CD14-positive monocyte (primary cell): ENCODE data around the gene TTC23. TPM values are rescaled to one million over a fixed set of nuclear protein-coding genes. Genes with fewer than 3 reads are reported as not detected.

Experiments used
- DNase-seq, 3 donors: peaks; one replicate each; pipeline ENCODE4 v3.0.0-alpha.2; 2011 to 2022
- H2AFZ ChIP-seq: 2 replicates; pipeline ENCODE4 v1.6.0; 2012; ENCODE audit warnings: mild to moderate bottlenecking, low read depth, low read length, inconsistent platforms; ENCODE audit not compliant: insufficient read depth, poor library complexity, severe bottlenecking
- H3K27ac ChIP-seq, 2 donors: 1 replicate in 1 of 2; 2 replicates in 1 of 2; pipeline ENCODE4 v1.5.1; 2012 to 2013; ENCODE audit warnings: low read length in 2 of 2, control low read depth in 1 of 2, inconsistent platforms in 1 of 2, low read depth in 1 of 2, mild to moderate bottlenecking in 1 of 2
- H3K27me3 ChIP-seq, 2 donors: one replicate each; pipeline versions ENCODE4 v1.6.0 to v1.6.1; 2011 to 2013; ENCODE audit warnings: low read length in 2 of 2; ENCODE audit not compliant: control insufficient read depth in 2 of 2, insufficient read depth in 2 of 2
- H3K36me3 ChIP-seq, 2 donors: replicated peaks in 1 of 2; 1 replicate in 1 of 2; 2 replicates in 1 of 2; pipeline versions ENCODE4 v1.5.1 to v1.6.1; 2012 to 2013; ENCODE audit warnings: low read length in 2 of 2, control low read depth in 1 of 2, inconsistent platforms in 1 of 2, mild to moderate bottlenecking in 1 of 2; ENCODE audit not compliant: insufficient read depth in 2 of 2, control insufficient read depth in 1 of 2
- H3K4me1 ChIP-seq, 2 donors: 1 replicate in 1 of 2; 2 replicates in 1 of 2; pipeline versions ENCODE4 v1.5.1 to v1.6.1; 2012 to 2013; ENCODE audit warnings: low read length in 2 of 2, control low read depth in 1 of 2, inconsistent platforms in 1 of 2, mild to moderate bottlenecking in 1 of 2, moderate library complexity in 1 of 2; ENCODE audit not compliant: insufficient read depth in 2 of 2, control insufficient read depth in 1 of 2
- H3K4me2 ChIP-seq: replicated peaks from 2 replicates; pipeline ENCODE3; 2012; ENCODE audit warnings: low read length, moderate library complexity, mild to moderate bottlenecking; ENCODE audit not compliant: poor library complexity, severe bottlenecking; ENCODE audit errors: extremely low read depth
- H3K4me3 ChIP-seq, 3 experiments: fragments of 200-600 bp in 1 of 3; sonication (generic) in 1 of 3; replicated peaks in 1 of 3; 1 replicate in 2 of 3; 2 replicates in 1 of 3; pipeline ENCODE4 v1.5.1; 2011 to 2013; ENCODE audit warnings: low read length in 3 of 3, mild to moderate bottlenecking in 3 of 3, control low read depth in 2 of 3, low read depth in 2 of 3, inconsistent platforms in 1 of 3, moderate library complexity in 1 of 3
- H3K79me2 ChIP-seq: 2 replicates; pipeline ENCODE4 v1.6.0; 2012; ENCODE audit warnings: mild to moderate bottlenecking, control low read depth, inconsistent platforms, low read length, moderate library complexity; ENCODE audit not compliant: insufficient read depth
- H3K9ac ChIP-seq: 2 replicates; pipeline ENCODE4 v1.6.0; 2017; ENCODE audit warnings: low read length, mild to moderate bottlenecking; ENCODE audit not compliant: insufficient read depth, poor library complexity, severe bottlenecking
- H3K9me3 ChIP-seq, 2 donors: replicated peaks in 1 of 2; 1 replicate in 1 of 2; 2 replicates in 1 of 2; pipeline versions ENCODE4 v1.5.1 to v1.6.1; 2012 to 2013; ENCODE audit warnings: low read length in 2 of 2, control low read depth in 1 of 2; ENCODE audit not compliant: control insufficient read depth in 1 of 2, insufficient read depth in 1 of 2
- H4K20me1 ChIP-seq: 2 replicates; pipeline ENCODE4 v1.6.0; 2012; ENCODE audit warnings: mild to moderate bottlenecking, low read length, control low read depth, moderate library complexity; ENCODE audit not compliant: insufficient read depth
- H3K27ac Mint-ChIP-seq, 7 donors: one replicate each; pipeline ENCODE4 v1.8.0; 2020; ENCODE audit warnings: mild to moderate bottlenecking in 7 of 7, mixed read lengths in 7 of 7, moderate library complexity in 6 of 7, inconsistent platforms in 2 of 7
- H3K27me3 Mint-ChIP-seq, 3 donors: one replicate each; pipeline ENCODE4 v1.8.0; 2021 to 2022; ENCODE audit warnings: low read depth in 3 of 3, mild to moderate bottlenecking in 3 of 3, mixed read lengths in 3 of 3, moderate library complexity in 3 of 3, inconsistent platforms in 1 of 3
- H3K36me3 Mint-ChIP-seq, 2 donors: one replicate each; pipeline ENCODE4 v1.8.0; 2020; ENCODE audit warnings: mixed read lengths in 2 of 2, inconsistent platforms in 1 of 2, mild to moderate bottlenecking in 1 of 2
- H3K4me1 Mint-ChIP-seq: one replicate; pipeline ENCODE4 v1.8.0; 2020; ENCODE audit warnings: mild to moderate bottlenecking, mixed read lengths
- H3K4me3 Mint-ChIP-seq, 2 donors: one replicate each; pipeline ENCODE4 v1.8.0; 2020; ENCODE audit warnings: mild to moderate bottlenecking in 2 of 2, mixed read lengths in 2 of 2, moderate library complexity in 1 of 2
- H3K9me3 Mint-ChIP-seq, 7 donors: one replicate each; pipeline ENCODE4 v1.8.0; 2020 to 2022; ENCODE audit warnings: mixed read lengths in 7 of 7, mild to moderate bottlenecking in 6 of 7, moderate library complexity in 6 of 7, inconsistent platforms in 2 of 7
- WGBS: methylation state at CpG from one replicate; pipeline ENCODE4 v1.1.5; 2013; ENCODE audit warnings: missing lambda C conversion rate; ENCODE audit not compliant: insufficient coverage; 5-methylcytosine and 5-hydroxymethylcytosine counted together
- intact Hi-C, 2 donors: fragments of 100-400 bp; cut with micrococcal nuclease; formaldehyde crosslinking; loops; one replicate each; pipeline versions ENCODE4 v1.15.0 to v1.15.1; 2023
- polyA plus RNA-seq, 3 donors: library from polyadenylated mRNA; depleted of rRNA in 1 of 3; unstranded in 2 of 3; stranded (reverse) in 1 of 3; fragments of 300-500 nt in 2 of 3; fragments of >200 nt in 1 of 3; fragmentation: Illumina TruSeq in 2 of 3; gene quantifications; 1 replicate in 2 of 3; 2 replicates in 1 of 3; pipeline ENCODE4 v1.2.3, GENCODE V29; 2012 to 2021
- TF ChIP-seq, protein P1 (sequence below): fragments of 200-600 bp; IDR thresholded peaks from one replicate; pipeline ENCODE4 v1.8.0; 2022; ENCODE audit warnings: antibody characterized with exemption, mild to moderate bottlenecking

The TTC23 gene
- polyA plus RNA-seq, 3 donors: 0.51 to 0.55 TPM; not detected in 1

DNA sequence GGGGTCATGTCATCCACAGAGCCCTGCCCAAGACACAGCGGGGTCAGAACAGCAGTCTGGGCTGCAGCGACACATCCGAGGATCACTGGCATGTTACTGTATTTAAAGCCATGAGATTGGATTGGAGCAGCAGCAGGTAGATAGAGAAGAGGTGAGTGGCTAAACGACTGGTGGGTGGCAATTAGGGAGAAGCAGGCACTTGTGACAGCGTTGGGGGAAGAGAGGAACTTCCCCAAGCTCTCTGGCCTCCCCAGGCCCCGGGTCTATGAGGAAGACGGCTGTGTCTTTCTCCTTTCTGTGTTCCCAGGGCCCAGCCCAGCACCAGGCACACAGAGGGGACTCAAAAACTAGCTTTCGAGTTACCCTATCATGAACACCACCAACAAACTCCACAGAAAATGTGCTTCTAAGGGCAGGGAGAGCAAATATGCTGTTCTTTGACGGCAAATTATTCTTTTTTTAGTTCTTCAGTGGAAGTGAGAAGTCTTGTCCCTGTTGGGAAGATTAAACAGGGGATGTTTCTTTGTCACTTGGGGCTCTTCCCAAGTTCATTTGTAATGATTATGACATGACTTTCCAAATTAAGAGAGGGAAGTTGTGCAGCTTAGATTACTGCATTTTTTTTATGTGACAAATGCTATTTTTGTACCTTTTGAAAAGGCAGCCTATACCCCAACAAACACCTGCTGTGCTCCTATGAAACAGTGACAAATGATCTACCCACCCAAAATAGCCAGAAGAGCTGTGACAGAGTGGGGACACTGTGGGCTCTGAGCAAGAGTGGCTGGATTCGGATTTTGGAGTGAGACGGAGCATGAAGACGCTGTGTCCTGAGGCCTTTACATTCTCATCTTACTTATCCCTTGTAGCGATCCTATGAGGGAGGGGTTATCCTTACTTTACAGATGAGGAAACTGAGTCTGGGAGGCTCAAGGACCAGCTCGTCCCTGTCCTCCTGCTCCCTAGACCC, 151.7 kb downstream of the TTC23 start:
- Mint-ChIP-seq H3K27me3 (peaks cover 25 to 37% (median 37%) of the 10 kb centered on the region in 3 donors), H3K27ac (no peak overlapping the region), H3K9me3 (peaks cover 0 to 5% (median 2%) of the 10 kb centered on the region in 7 donors), H3K36me3 (no peaks in the 10 kb centered on the region), H3K4me3 (no peak overlapping the region), H3K4me1 (peaks cover 13% of the 10 kb centered on the region)
- no peaks in the 10 kb centered on the region for H4K20me1 ChIP-seq
- intact Hi-C loops: no loop called here
- H3K27ac ChIP-seq: no peak overlapping the region
- no peak overlapping the region for H2AFZ ChIP-seq
- TF ChIP-seq, protein P1, sequence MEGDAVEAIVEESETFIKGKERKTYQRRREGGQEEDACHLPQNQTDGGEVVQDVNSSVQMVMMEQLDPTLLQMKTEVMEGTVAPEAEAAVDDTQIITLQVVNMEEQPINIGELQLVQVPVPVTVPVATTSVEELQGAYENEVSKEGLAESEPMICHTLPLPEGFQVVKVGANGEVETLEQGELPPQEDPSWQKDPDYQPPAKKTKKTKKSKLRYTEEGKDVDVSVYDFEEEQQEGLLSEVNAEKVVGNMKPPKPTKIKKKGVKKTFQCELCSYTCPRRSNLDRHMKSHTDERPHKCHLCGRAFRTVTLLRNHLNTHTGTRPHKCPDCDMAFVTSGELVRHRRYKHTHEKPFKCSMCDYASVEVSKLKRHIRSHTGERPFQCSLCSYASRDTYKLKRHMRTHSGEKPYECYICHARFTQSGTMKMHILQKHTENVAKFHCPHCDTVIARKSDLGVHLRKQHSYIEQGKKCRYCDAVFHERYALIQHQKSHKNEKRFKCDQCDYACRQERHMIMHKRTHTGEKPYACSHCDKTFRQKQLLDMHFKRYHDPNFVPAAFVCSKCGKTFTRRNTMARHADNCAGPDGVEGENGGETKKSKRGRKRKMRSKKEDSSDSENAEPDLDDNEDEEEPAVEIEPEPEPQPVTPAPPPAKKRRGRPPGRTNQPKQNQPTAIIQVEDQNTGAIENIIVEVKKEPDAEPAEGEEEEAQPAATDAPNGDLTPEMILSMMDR: no peak
- no peak overlapping the region for H3K4me2 ChIP-seq
- no peaks in the 10 kb centered on the region for H3K9me3 ChIP-seq
- H3K79me2 ChIP-seq: no peaks in the 10 kb centered on the region
- H3K27me3 ChIP-seq: peaks cover 7 to 37% of the 10 kb centered on the region in 2 donors
- no peak overlapping the region for H3K4me3 ChIP-seq
- 77% methylated on average over 6 of the region's 14 CpGs for WGBS
- no peaks in the 10 kb centered on the region for H3K36me3 ChIP-seq
- H3K9ac ChIP-seq: no peak overlapping the region
- DNase-seq: no peak
- peaks cover 3 to 7% of the 10 kb centered on the region in 2 donors for H3K4me1 ChIP-seq

GRCh38 chr15:99096894-99097426, 152.4 kb downstream of the TTC23 start:
- peaks cover 3 to 7% of the 10 kb centered on the region in 2 donors for H3K4me1 ChIP-seq
- H3K4me3 Mint-ChIP-seq: no peak overlapping the region
- no peak for DNase-seq
- no peak overlapping the region for H3K27ac ChIP-seq
- H3K4me1 Mint-ChIP-seq: peaks cover 13% of the 10 kb centered on the region
- H3K27ac Mint-ChIP-seq: no peak overlapping the region
- intact Hi-C loops: no loop called here
- no peaks in the 10 kb centered on the region for H4K20me1 ChIP-seq
- peaks cover 0 to 5% (median 2%) of the 10 kb centered on the region in 7 donors for H3K9me3 Mint-ChIP-seq
- no peak overlapping the region for H3K4me2 ChIP-seq
- no peaks in the 10 kb centered on the region for H3K36me3 Mint-ChIP-seq
- H3K4me3 ChIP-seq: no peak overlapping the region
- peaks cover 2 to 29% of the 10 kb centered on the region in 2 donors for H3K27me3 ChIP-seq
- WGBS: 94% methylated on average over 9 of the region's 11 CpGs
- no peaks in the 10 kb centered on the region for H3K79me2 ChIP-seq
- TF ChIP-seq, protein P1: no peak
- no peak overlapping the region for H2AFZ ChIP-seq
- H3K9me3 ChIP-seq: no peaks in the 10 kb centered on the region
- no peaks in the 10 kb centered on the region for H3K36me3 ChIP-seq
- peaks cover 21 to 30% (median 29%) of the 10 kb centered on the region in 3 donors for H3K27me3 Mint-ChIP-seq
- H3K9ac ChIP-seq: no peak overlapping the region
